Stimulated activated effector memory CD8-positive, alpha-beta T cell treated with anti-CD3 and anti-CD28 coated beads, Interleukin-12 subunit alpha, Interleukin-12 subunit beta, amount 100 ng/mL, for 72 hours (primary cell): Measurements from ENCODE around the gene CDNF.
"Not testable (repeated sequence)": the region's sequence is repeated elsewhere in the genome, so short reads cannot be mapped to it uniquely, and the experiment has no call there.

Experiments
- ATAC-seq: fragments of 150-1000 bp; cut with Tn5 transposase; 2 replicates; pipeline ENCODE4 v1.10.0; 2021
- DNase-seq, 2 donors: peaks; one replicate each; pipeline ENCODE4 v3.0.0; 2021 to 2022; ENCODE audit warnings: low spot score in 2 of 2
- H3K27ac Mint-ChIP-seq: one replicate; pipeline ENCODE4 v1.8.0; 2022; ENCODE audit warnings: mild to moderate bottlenecking, mixed read lengths
- H3K36me3 Mint-ChIP-seq: one replicate; pipeline ENCODE4 v1.8.0; 2022; ENCODE audit warnings: mild to moderate bottlenecking, mixed read lengths
- H3K4me1 Mint-ChIP-seq: one replicate; pipeline ENCODE4 v1.8.0; 2022; ENCODE audit warnings: mixed read lengths
- H3K4me3 Mint-ChIP-seq: one replicate; pipeline ENCODE4 v1.8.0; 2022; ENCODE audit warnings: mild to moderate bottlenecking, mixed read lengths
- H3K9me3 Mint-ChIP-seq: one replicate; pipeline ENCODE4 v1.8.0; 2022; ENCODE audit warnings: mixed read lengths

CDNF gene

DNA sequence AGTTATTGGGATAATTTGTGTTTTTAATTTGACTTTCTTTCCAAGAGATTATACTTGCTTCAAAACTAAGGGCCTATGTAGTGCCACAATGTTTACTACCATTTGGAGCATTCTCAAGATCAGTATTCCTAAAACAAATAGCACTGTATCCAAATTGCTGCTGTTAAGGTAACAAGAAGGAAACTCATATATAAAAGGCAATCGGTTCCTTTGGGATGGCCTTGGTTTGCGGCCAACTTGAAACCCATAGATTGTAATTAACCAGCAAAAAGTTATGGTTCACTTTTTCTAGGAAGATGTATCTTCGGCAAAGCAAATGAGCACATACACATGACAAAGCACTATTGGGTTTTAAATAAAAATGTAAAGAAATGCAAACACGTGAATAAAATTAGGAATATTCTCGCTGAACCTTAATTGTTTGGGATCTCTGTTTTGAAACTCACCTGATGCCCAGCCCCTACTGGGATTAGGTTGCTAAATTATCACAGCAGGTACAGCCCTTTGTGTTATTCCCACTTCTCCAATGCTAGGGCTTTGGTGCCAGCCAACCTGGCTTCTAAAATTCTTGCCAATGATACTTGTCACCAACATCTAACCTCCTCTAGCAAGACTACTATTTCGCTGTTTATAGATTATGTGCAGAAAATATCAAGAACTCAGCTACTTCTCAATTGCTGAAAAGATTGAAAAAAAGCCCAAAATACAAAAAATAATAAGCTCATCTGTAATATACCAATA lies 16.0 kb downstream of the CDNF start:
- peaks cover 11% of the 10 kb centered on the region for H3K4me1 Mint-ChIP-seq
- H3K27ac Mint-ChIP-seq = no peak overlapping the region
- H3K9me3 Mint-ChIP-seq = no peaks in the 10 kb centered on the region
- ATAC-seq (no peak), DNase-seq (no peak)
- H3K36me3 Mint-ChIP-seq = no peaks in the 10 kb centered on the region
- no peak overlapping the region for H3K4me3 Mint-ChIP-seq

DNA sequence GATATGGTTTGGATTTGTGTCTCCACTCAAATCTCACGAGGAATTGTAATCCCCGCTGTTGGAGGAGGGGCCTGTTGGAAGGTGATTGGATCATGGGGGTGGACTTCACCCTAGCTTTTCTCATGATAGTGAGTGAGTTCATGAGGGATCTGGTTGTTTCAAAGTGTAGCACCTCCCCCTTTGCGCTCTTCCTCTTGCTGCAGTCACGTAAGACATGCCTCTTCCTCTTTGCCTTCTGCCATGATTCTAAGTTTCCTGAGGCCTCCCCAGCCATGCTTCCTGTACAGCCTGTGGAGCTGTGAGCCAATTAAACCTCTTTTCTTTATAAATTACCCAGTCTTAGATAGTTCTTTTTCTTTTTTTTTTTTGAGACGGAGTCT lies 17.1 kb downstream of the CDNF start:
- peak overlapping the region; percentile 63 for H3K27ac Mint-ChIP-seq
- no peaks in the 10 kb centered on the region for H3K9me3 Mint-ChIP-seq
- DNase-seq (no peak), ATAC-seq (no peak)
- H3K4me1 Mint-ChIP-seq = peaks cover 3% of the 10 kb centered on the region
- no peak overlapping the region for H3K4me3 Mint-ChIP-seq
- no peaks in the 10 kb centered on the region for H3K36me3 Mint-ChIP-seq

DNA sequence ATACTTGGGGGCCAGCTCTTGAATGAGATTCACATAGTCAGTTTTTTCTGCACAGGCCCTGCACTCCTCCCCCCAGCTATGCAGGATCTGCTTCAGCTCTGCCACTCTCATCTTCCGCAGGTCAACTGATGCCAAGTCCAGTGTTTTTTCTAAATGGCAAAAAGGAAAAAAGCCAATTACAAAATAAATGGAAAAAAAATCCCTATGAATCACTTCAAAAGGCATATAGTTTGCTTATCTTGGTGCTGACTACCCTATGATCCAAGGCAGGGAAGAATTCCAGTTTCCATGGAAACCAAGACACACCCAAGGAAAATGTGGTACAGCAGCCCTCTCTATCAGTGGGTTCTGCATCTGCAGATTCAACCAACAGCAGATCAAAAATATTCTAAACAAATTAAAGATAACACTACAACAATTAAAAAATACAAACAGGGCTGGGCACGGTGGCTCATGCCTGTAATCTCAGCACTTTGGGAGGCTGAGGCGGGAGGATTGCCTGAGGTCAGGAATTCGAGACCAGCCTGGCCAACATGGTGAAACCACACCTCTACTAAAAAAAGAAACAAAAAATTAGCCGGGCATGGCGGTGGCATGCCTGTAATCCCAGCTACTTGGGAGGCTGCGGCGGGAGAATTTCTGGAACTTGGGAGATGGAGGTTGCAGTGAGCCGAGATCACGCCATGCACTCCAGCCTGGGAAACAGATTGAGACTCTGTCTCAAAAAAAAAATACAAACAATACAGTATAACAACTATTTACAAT lies 17.6 kb downstream of the CDNF start:
- H3K4me3 Mint-ChIP-seq = no peak overlapping the region
- H3K4me1 Mint-ChIP-seq = no peaks in the 10 kb centered on the region
- no peaks in the 10 kb centered on the region for H3K36me3 Mint-ChIP-seq
- DNase-seq = no peak
- H3K9me3 Mint-ChIP-seq = no peaks in the 10 kb centered on the region
- peak overlapping the region; percentile 63 for H3K27ac Mint-ChIP-seq
- ATAC-seq = no peak

DNA sequence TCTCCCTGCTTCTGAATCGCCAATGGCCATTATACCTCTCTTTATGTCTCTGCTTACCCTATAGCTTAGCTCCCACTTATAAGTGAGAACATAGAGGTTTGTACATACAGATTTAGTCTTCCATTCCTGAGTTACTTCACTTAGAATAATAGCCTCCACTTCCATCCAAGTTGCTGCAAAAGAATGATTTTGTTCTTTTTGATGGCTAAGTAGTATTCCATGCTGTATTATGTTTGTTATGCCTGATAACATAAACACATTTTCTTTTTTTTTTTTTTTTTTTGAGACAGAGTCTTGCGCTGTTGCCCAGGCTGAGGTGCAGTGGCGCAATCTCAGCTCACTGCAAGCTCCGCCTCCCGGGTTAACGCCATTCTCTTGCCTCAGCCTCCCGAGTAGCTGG lies 21.1 kb downstream of the CDNF start:
- DNase-seq, H3K9me3 Mint-ChIP-seq, H3K36me3 Mint-ChIP-seq, H3K4me3 Mint-ChIP-seq, ATAC-seq, H3K27ac Mint-ChIP-seq: not testable (repeated sequence)
- peaks cover 11% of the 10 kb centered on the region for H3K4me1 Mint-ChIP-seq

DNA sequence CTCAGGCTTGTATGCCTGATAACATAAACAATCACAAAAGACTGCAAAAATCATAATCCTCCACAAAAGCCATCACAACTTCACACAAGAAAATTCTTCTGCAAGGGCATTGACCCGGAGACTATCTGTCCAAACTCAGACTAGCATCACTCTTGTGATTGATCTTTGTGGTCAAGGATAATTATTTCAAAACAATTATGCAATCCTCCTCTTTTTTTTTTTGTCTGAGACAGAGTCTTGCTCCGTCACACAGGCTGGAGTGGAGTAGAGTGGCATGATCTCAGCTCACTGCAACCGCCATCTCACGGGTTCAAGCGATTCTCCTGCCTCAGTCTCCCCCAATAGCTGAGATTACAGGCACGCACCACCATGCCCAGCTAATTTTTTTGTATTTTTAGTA lies 22.2 kb downstream of the CDNF start:
- no peak overlapping the region for H3K27ac Mint-ChIP-seq
- H3K36me3 Mint-ChIP-seq = no peaks in the 10 kb centered on the region
- ATAC-seq (no peak), DNase-seq (no peak)
- H3K9me3 Mint-ChIP-seq = no peaks in the 10 kb centered on the region
- H3K4me3 Mint-ChIP-seq = no peak overlapping the region
- peaks cover 11% of the 10 kb centered on the region for H3K4me1 Mint-ChIP-seq

DNA sequence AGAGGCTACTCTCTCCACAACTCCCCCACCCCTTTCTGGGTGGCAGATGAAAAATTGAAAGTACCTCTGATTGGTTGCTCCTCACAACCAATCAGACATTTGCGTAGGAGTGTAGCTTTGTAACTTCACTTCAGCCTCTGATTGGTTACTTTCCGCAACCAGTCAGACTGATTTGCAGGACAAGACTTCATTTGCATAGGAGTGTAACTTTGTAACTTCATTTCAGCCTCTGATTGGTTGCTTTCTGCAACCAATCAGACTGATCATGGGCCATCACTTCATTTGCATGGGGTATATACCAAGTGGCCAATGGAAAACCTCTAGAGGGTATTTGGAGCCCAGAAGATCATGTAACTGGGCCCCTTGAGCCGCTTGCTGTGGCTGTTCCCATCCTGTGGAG lies 25.6 kb downstream of the CDNF start:
- Mint-ChIP-seq H3K4me3 (no peak overlapping the region), H3K4me1 (peaks cover 11% of the 10 kb centered on the region), H3K9me3 (no peaks in the 10 kb centered on the region), H3K36me3 (no peaks in the 10 kb centered on the region), H3K27ac (no peak overlapping the region)
- DNase-seq (no peak), ATAC-seq (no peak)

DNA sequence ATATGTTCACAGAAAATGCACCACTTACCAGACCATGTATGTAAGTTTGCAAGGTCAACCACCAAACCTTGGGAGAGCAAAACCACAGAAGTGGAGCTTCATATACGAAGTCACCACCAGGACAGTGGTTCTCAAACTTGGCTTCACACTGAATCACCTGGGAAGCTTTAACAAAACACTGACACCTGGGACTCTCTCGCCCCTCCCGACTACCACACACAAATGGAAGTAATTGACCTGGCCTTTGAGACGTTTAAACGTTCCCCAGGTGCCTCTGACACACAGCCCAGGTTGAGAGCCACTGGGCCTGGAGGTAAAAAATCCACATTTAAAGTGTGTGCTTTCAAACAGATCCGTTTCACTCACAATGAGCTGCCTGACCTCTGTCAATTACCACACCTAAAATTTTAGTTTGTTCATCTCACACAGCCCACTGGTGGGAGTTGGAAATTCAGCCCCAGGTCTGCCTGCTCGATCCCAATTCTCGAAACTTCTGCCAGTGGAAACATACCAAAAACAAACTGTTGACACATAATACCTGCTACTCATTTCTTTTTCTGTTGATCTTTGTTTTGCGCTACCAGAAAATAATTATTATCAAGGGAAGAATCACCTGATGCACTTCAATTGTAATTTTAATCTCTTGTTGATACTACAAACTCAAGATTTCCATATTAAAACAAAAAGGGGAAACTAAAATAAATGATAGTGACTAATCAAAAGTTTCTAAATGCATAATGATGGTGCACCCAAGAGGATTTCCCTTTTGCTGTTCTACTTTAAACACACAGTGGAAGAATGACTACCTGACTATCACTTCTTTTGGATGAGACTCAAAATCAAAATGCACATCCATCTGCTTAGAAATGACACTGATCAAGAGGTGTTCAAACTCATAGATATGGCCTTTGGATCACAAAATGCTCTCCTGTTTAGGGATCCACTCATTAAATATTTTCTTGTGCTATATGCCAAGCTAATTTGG lies 26.6 kb downstream of the CDNF start:
- H3K4me1 Mint-ChIP-seq = peaks cover 11% of the 10 kb centered on the region
- no peak for ATAC-seq
- no peak overlapping the region for H3K4me3 Mint-ChIP-seq
- H3K9me3 Mint-ChIP-seq = no peaks in the 10 kb centered on the region
- no peak for DNase-seq
- no peaks in the 10 kb centered on the region for H3K36me3 Mint-ChIP-seq
- no peak overlapping the region for H3K27ac Mint-ChIP-seq

DNA sequence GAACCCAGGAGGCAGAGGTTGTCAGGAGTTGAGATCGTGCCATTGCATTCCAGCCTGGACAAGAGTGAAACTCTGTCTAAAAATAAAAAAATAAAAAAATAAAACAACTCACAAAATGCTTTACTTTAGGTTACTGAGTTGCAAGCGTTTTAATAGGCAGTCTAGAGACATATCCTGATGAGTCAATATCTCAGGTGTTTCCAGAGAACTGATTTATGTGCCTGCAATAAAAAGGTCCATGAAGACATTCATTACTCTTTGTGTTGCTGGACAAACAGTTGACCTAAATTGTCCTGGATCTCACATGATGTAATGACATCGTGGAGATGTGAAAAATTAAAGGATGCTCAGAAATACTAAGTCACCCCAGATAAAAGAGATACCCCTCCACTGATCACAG lies 31.5 kb downstream of the CDNF start:
- no peak for DNase-seq
- Mint-ChIP-seq H3K27ac (no peak overlapping the region), H3K4me3 (no peak overlapping the region), H3K36me3 (no peaks in the 10 kb centered on the region), H3K4me1 (no peaks in the 10 kb centered on the region), H3K9me3 (no peaks in the 10 kb centered on the region)
- no peak for ATAC-seq

DNA sequence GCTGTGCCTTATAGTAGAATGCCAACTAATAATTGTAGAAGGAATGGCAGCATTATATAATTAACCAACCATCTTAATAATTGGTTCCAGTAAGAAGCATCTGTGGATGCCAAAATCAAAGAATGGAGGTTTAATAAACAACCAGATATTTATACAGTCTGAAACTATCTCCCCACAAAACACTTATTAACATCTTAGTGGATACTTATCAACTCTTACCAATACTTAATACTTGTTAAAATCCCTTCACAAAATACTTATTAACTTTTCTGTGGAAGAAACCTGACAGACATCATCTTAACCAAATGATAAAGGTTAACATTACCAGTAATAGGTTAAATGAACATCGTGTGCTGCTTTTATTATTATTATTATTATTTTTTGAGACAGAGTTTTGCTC lies 34.0 kb downstream of the CDNF start:
- no peak for ATAC-seq
- no peak overlapping the region for H3K4me3 Mint-ChIP-seq
- no peaks in the 10 kb centered on the region for H3K4me1 Mint-ChIP-seq
- no peak overlapping the region for H3K27ac Mint-ChIP-seq
- H3K36me3 Mint-ChIP-seq = no peaks in the 10 kb centered on the region
- no peaks in the 10 kb centered on the region for H3K9me3 Mint-ChIP-seq
- DNase-seq = no peak

DNA sequence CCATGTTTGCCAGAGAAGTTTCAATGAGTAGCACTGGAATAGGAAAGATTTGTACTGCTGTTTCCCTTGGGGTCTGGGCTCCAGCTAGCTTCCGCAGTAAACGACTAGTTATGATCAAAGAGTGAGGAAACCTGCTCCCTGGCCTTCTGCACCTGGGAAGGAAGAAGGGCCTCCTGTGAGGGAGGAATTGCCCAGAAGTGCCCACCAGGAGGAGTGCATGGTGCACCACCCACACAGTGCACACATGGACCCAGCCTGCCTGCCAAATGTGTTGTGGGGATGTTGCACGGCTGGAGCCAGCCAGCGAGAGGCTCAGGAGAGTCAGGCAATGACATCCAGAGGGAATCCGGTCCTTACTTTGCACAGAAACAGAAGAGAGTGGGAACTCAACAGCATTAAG lies 36.1 kb downstream of the CDNF start:
- Mint-ChIP-seq H3K36me3 (no peaks in the 10 kb centered on the region), H3K4me1 (no peaks in the 10 kb centered on the region), H3K4me3 (no peak overlapping the region), H3K27ac (no peak overlapping the region), H3K9me3 (no peaks in the 10 kb centered on the region)
- no peak for DNase-seq
- ATAC-seq = no peak

DNA sequence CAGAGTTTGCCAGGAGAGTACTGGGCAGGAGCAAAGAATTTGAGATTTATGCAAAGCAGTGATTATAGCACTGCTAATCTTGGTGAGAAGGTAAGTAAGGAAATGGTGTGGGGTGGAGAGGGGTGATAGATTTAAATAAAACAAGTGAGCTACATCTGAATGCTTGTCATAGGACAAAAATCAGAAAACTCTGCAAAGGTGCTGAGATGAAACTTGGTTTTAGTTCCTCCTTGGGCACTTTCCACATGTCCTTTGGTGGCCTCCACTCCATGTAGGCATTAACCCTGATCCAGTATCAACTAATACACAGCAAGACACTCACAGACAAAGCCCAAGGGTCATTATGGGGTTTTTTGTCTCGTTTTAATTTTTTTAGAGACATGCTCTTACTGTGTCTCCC lies 37.4 kb downstream of the CDNF start:
- ATAC-seq (no peak), DNase-seq (no peak)
- Mint-ChIP-seq H3K36me3 (no peaks in the 10 kb centered on the region), H3K27ac (no peak overlapping the region), H3K9me3 (no peaks in the 10 kb centered on the region), H3K4me3 (no peak overlapping the region), H3K4me1 (no peaks in the 10 kb centered on the region)

DNA sequence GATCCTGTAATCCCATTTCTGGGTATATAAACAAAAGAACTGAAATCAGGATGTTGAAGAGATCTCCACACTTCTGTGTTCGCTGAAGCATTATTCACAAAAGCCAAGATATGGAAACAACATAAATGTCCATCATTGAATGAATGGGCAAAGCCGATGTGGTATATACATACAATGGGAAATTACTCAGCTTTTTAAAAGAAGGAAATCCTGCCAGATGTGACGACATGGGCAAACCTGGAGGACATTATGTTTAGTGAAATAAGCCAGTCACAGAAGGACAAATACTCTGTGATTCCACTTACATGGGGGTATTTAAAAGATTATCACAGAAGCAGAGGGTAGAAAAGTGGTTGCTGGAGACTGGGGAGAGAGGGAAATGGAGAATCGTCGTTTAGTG lies 39.2 kb downstream of the CDNF start:
- no peak overlapping the region for H3K27ac Mint-ChIP-seq
- DNase-seq = no peak
- ATAC-seq = no peak

DNA sequence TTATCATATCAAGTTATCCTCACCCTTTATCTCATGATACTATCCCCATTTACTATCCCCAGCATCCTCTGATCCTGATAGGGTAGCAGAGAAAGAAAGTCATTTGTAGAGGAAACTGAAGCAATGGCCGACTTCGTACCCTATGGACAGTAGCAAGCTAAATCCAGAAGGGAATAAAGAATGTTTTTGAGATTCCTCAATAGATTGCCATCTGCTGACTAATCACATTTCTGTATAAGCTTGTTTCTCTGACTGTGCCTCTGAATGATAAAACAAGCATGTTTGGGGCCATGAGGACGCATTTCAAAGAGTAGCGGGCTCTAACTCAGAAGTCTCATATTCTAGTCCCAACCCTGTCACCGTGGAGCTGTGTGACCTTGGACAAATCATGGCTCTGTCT lies 49.9 kb downstream of the CDNF start:
- no peaks in the 10 kb centered on the region for H3K36me3 Mint-ChIP-seq

More for the DNA sequence above, 39.2 kb downstream of the CDNF start:
- no peaks in the 10 kb centered on the region for H3K9me3 Mint-ChIP-seq
- no peak overlapping the region for H3K4me3 Mint-ChIP-seq
- H3K4me1 Mint-ChIP-seq = no peaks in the 10 kb centered on the region
- H3K36me3 Mint-ChIP-seq = no peaks in the 10 kb centered on the region

DNA sequence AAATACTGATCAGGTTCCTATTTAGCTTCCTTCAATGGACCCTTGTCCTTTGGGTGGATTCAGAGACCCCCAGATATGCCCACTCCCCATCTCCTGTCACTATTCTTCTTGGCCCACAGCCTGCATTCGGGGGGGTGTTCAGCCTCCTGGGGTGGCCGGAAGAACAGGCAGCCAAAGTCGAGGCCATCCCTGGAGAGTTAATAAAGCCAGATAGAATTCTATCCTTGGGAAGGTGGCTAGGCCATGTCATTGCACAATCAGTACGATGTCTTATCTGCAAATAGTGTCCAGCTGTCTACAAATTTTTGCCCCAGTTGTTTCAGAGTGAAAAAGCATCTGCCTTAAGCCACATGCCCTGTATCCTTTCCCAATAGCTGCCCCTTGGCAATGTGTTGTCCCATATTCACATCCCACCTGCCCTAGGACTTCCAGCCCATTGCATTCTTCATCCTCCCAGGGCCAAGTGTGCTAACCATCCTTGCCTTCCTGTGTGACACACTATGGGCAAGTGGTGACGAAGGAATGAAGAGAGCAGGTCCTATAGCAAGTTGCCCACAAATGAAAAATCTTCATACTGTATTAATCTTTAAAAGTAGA lies 53.3 kb downstream of the CDNF start:
- Mint-ChIP-seq H3K4me3 (no peak overlapping the region), H3K36me3 (no peaks in the 10 kb centered on the region), H3K27ac (no peak overlapping the region), H3K9me3 (peaks cover 5% of the 10 kb centered on the region), H3K4me1 (peaks cover 6% of the 10 kb centered on the region)
- ATAC-seq (no peak), DNase-seq (no peak)

More for the DNA sequence above, 49.9 kb downstream of the CDNF start:
- peaks cover 1% of the 10 kb centered on the region for H3K4me1 Mint-ChIP-seq
- no peak overlapping the region for H3K27ac Mint-ChIP-seq
- no peak for DNase-seq
- ATAC-seq = no peak
- no peak overlapping the region for H3K4me3 Mint-ChIP-seq
- peaks cover 5% of the 10 kb centered on the region for H3K9me3 Mint-ChIP-seq
